ENCODE data around the gene DNASE2B.

DNASE2B gene, protein sequence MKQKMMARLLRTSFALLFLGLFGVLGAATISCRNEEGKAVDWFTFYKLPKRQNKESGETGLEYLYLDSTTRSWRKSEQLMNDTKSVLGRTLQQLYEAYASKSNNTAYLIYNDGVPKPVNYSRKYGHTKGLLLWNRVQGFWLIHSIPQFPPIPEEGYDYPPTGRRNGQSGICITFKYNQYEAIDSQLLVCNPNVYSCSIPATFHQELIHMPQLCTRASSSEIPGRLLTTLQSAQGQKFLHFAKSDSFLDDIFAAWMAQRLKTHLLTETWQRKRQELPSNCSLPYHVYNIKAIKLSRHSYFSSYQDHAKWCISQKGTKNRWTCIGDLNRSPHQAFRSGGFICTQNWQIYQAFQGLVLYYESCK

DNA sequence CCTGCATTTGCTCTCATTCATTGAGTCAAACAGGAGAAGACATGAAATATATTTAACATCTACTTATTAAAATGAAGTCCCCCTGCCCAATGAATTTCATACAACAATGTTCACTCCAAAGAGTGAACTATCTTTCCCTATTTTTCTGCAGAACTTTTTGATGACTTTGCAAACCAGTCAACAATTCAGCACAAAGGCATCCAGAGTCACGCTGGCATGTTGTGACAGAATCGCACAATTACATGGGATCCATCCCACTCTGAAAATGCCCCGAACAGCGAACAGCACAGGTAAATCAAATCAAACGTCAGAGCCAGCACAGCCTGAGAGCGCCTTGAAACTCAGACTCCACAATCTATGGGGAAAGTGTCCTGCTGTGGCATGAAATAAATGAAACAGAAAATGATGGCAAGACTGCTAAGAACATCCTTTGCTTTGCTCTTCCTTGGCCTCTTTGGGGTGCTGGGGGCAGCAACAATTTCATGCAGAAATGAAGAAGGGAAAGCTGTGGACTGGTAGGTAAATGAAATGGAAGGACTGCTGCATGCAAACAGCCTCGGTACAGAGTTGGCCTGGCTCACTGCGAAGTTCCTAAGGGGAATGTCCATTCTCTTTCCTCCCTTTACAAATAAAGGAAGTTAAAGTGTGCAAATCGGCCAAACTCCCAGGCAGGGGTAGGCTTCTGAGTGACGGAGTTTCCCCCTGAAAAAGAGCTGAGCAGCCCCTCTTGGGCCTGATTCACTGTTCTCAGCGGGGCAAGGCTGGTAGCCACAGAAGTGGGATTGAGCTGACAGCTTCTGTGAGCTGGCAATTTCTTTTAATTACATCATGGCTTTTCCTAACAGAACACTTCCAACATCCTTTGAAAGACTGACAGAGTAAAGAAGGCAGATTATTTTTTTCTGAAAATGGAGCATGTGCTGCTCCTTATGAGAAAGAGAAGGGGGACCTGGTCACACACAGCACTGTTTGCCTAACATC is at the start of gene DNASE2B:
Gene DNASE2B, plus strand, starts transcription at position 310 of the 981 bp plus-strand sequence. Its CDS starts 81 bp downstream, at position 391.
- no peak for DNase-seq

DNA sequence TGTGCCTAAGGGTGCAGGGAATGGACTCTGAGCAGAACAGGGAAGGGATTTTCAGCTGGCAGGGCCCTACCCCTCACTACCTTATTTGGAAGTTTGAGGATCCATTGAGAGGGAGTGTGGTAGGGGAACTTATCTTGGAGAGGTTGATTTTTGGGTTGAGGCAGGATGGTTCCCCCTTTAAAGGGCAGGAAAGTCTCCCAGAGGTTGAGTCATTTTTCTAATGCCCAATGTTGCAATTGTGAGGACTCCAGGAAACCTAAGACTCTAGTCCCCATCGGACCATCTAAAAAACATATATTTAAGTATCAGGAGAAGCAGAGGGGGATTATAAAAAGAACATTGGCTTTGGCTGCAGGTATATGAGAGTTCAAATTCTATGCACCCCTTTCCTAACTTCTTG is 49.5 kb upstream of the DNASE2B start:
- no peak for DNase-seq

DNA sequence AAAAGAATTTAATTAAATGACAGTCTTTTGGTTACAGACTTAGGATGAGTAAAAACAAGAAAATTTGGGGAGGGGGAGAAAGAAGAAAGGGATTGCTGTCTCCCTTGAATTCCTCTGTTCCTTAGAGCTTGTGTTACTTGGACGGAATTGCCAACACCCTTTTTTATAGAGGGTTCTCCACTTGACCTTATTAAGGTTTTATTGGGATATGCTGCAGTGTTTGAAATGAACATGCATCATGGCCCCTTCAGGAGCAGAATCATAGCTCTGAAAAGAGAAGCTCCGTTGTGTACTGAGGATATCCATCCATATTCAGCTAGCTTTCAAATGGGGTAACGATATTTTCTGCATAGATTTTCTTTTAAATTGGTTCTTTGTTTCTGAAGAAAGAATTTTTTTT is 48.2 kb upstream of the DNASE2B start:
- no peak for DNase-seq

DNA sequence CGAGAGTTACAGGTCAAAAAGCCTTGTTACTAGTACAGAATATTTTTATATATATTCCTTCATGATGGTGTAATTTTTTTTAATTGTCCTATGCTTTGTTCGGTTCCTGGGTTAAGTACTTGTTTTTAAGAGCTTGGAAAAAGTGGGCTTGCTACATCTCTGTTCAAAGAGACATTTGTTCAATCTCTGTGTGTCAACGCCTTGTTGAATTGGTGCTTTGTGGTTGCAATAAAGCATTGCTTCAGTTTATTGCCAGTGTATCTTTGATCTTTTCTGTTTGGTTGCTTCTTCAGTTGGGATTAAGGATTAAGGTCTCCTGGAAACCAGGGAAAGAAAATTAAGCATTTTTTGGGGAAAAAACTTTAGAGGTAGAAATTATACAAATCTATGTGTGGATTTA is 47.7 kb upstream of the DNASE2B start:
- DNase-seq, result no peak

DNA sequence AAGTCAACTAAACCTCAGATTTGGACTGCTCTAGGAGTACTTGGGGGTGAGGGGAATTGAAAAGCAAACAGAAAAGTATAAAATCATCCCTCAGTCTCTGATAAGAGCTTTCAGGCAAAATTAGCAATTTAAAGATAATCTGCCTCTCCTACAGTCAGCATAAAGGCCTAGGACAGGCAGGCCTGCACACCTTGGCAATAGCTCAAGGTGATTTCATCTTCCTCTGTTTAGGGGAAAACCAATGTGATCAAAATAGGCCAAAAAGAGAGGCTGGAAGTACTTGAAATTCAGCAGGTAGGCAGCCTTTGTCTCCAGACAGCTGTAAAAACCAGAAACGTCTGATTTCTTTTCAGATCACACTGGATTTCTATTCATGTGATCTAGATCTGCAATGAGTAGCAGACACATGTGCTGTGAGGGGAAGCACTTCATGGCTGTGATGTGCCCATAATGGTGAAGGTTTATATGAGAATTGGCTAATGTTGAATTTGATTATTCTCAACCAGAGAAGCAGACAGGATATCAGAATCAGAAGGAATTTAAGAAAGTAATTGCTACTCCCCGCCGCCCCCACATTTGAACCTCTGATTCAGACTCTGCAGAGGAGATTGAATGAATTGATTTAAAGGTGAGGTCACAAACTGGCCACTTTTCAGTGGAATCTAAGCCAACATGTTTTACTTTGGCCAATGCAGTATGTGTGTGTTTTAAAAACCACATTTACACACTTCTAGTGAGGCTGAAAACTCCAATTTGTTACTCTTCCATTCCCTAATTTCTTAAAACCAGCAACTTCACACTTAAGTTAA is 45.8 kb upstream of the DNASE2B start:
- no peak for DNase-seq

DNA sequence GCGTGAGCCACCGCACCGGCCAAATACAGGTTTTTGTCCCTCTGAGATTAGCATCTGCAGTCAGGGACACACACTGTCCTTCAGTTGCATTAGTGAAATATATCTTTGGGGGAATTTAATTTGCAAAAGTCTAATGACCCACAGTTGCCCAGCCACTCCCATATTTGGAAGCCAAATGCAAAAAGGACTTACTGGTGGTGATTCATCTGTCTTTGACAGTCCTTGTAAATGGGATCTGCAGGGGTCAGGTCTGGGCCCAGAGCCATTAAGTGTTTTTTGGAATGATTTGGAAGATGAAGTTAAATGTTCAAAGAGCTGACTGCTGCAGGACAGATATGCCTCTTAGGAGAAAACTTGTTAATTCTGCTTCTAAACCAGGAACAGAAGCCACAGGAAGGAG is 44.6 kb upstream of the DNASE2B start:
- DNase-seq, result no peak

DNA sequence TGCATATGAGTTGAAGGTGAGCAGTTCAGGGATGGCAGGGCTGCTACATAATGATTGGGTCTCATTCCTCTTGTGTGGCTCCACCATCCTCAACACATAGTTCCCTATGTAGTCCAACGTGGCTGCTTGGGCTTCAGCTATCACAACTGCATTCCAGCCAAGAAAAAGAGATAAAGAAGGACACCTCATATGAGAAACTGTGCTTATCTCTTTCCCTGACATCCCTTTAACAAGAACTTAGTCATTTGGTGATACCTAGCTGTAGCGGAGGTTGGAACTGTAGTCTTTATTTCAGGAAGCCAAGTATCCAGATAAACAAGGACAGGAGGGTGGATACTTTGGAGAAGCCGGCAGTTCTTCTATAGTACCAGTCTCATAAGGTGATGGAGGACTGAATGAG is 42.7 kb upstream of the DNASE2B start:
- DNase-seq, result no peak

DNA sequence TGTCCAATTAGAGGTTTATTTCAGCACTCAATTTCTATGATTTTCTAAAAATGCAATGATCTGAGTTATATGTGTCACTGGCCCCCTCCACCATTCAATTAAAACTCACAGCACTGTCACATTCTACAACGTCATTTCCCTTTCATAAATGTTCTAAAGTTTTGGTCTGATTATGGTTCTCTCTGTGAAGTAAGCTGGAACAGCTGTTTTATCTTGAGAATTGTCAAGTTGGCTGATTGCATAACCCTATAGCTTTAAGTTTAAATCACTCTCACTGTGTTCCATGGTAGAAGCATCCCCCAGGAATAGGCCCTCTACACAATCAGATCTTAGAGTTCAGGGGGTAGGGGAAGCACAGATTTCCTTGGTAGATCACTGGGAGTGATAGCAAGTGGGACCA is 41.4 kb upstream of the DNASE2B start:
- no peak for DNase-seq

DNA sequence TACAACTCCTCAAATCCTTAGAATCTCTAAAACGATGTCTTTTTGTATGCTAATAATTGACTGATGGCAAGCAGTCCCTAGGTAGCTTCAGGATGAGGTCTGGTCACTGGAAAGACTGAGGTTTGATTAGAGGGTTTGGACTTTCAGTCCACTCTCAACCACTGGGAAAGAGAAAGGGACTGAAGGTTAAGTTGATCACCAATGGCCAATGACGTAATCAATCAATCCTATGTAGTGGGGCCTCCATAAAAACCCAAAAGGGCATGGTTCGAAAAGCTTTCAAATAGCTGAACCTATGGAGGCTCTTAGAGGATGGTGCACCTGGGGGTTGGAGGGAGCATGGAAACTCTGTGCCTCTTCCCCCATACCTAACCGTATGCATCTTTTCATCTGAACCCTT is 39.6 kb upstream of the DNASE2B start:
- no peak for DNase-seq

DNA sequence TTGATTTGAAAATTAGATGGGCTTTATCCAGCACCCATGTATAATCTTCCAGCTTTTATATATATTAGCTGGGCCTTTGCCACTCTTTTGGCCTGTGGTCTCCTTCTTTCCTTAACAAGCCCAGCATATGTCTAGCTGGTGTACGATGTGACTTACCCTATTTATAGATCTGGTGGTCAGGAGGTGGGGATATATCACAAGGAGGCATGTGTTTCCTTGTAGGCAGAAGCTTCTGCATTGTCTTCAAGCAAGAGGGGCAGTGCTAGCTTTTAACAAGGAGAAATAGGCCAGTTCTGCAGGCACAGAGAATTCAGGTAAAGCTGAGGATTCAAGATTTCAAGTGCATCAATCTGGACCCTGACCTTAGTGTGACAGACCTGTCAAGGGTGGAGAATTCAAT is 38.0 kb upstream of the DNASE2B start:
- no peak for DNase-seq

DNA sequence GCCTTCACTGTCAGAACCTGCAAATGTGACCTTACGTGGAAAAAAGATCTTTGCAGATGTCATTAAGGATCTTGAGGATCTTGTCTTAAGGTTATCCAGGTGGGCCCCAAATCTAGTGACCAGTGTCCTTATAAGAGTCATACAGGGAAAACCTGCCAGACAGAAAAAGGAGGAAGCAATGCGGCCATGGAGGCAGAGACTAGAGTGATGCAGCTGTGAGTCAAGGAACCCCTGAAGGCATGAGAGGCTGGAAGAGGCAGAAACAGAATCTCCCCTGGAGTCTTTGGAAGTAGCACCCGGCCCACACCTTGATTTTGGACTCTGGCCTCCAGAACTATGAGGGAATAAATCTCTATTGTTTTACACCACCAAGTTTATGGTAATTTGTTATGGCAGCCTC is 36.5 kb upstream of the DNASE2B start:
- DNase-seq, result no peak

DNA sequence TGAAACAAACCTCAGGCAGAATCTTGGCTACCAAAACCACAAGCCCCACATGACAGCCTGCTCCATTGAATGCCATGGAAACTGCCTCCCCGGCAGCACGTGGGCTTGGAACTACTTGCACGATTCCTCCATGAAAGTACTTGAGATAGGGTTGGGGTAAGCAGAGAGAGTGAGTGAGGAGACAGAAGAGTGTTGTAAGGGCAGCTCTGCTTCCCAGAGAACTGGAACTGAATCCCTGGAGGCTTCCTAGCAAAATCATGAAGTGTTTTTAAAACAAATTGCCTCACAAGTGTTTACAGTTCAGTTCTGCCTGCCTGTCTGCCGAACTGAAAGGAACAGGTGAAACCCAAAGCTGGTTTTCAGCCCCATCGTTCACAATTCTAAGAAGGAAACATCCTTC is 35.3 kb upstream of the DNASE2B start:
- DNase-seq, result no peak

DNA sequence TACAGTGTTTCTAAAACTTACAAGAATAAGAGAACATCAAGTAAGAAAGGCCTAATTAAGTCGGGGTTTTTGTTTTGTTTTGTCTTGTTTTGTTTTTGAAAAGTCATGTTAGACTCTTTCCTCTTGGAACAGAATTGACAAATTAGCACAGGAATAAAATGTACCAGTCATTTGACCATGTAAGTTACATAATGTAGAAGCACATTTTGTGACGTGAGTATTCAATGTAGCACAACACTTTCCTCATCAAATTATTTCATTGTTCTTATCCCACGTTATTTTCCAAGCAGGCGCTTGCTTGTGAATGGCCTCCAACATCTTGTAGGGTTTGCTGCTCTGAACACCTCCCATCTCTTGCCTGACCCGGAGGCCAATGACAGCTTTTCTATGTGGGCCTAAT is 34.7 kb upstream of the DNASE2B start:
- no peak for DNase-seq

DNA sequence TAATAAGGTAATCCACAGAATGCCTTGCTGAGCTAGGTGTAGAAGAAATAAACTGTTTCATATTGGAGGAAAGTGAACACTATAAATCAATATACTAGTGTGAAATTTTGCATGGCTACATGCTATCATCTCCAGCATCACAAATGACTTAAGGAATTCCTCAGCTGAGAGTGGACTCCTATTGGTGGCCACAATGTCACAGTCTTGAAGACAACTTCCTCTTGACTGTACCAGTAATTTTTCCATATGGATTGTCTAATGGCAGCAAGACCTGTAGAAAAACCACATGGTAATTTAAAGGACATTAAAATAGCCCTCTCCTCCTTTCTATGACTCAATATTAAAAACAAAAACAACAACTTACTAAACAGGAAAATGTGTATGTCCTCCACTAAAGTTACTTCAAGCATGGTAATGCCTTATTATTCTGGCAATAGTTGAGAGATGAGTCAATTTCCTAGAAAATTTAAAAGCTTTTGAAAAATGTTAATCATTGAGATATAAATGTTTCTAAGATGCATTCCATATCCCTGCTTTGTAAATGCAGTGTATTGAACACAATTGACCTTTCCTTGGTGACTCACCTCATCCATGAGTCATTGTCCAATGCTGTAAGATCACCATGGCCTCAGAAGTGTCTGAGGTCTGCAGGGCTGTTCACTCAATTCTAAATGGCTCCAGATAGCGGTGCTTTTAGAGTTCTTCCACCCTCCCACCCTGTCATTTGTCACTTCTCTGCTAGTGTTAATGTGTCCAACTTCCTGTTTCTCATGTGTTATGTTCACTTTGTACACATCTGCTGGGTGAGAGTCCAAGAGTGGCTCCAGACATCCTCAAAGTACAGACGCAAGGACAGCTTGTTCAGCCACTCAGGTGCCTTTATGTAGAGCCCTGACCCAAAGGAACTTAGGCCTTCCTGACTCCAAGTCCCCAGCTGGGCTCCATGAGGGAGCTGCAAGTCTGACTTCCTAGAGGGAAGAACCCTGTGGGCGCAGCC is 32.8 kb upstream of the DNASE2B start:
- DNase-seq, result peak; percentile 3

DNA sequence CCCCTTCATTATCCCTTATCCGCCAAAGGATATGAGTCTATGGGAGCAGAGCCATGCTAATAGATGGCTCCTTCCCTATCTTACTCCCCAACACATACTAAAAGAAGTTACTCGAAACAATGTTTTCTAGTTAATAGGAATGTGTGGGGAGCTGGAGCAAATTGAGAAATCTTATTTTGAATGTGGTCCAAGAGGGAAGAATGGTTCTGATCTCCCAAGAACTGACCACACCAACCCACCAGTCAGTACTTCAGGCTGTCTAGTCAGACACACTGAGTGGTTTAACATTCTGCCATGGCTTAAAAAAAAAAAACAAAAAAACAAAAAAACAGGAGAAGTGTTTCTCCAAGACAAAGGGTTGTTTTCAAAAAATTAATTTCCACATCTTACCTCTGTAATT is 31.5 kb upstream of the DNASE2B start:
- DNase-seq, result no peak

DNA sequence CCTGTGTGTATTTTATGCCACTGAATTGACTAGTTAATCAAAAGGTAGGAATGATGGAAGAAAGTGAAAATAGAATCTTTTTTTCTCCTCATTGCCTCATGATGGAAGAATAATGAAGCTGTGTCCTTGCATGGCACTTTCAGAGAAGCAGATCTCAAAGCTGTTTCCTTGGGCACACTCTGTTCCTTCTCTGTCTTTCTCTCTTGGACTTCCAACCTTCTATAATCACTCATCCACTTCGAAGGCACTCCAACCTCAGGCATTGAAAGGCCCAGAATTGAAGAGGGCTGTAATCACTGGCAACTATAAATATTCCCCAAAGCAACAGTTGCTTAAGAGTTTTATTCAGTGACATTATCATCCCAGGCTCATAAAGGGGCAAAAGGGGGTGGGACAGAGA is 31.1 kb upstream of the DNASE2B start:
- DNase-seq, result no peak

DNA sequence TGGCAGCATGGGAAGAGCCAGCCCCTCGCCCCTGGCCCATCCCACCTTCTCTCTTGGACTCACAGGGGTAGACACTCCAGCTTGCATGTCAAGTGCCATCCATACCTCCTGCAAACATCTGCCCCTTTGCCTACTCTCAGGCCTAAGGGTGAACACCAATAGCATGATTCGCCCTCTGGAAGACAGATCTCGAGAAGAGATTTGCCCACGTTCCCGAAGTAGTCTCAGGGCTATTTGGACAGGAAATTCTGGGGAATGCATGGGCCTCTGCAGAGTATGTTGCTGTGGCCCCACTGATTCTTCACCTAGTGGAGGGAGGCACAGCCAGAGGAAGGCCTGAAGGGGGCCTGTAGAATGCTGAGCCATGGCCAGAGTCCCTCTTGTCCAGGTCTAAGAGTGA is 29.8 kb upstream of the DNASE2B start:
- no peak for DNase-seq

DNA sequence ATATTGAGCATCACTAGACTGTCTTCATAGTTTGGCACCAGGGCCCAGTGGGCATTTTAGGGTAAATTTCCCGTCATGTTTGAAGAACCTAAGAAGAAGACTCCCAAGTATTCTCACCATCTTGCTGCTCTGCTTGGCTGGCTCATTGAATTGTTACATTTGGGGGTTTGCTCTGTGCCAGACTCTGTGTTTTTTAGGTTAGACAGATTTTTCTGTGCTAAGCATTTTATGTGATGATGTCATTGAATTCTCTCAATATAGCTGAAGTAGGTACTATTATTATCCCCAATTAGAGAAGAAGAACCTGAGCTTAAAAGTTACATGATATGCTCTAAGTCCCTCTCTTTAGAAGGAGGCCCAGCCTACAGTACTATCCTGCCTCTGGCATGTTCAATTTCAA is 28.0 kb upstream of the DNASE2B start:
- DNase-seq, result no peak

DNA sequence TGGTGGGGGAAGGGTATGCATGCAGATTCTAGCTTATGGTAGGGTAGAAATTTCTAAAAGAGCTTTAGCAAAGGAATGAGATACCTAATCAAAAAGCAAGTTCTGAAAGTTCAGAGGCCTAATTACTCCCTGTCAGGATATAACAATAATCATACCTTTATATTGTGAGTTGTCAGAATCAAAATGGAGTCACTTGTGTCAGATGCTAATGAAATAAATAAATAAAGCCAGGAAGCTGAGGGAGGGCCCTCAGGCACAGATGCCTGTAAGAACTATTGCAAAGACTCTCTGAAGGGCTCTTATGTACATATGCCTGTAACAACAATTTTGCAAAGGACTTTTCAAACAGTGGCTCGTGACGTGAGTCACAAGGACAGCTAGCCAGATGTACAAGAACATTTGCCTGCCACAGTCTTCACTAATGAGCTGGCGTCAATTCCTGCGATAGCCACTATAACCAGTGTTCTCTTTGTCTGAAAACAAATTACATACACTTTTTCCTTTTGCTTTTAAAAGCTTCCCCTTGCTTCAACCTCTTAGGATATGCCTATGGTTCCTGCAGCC is 27.4 kb upstream of the DNASE2B start:
- DNase-seq, result no peak

DNA sequence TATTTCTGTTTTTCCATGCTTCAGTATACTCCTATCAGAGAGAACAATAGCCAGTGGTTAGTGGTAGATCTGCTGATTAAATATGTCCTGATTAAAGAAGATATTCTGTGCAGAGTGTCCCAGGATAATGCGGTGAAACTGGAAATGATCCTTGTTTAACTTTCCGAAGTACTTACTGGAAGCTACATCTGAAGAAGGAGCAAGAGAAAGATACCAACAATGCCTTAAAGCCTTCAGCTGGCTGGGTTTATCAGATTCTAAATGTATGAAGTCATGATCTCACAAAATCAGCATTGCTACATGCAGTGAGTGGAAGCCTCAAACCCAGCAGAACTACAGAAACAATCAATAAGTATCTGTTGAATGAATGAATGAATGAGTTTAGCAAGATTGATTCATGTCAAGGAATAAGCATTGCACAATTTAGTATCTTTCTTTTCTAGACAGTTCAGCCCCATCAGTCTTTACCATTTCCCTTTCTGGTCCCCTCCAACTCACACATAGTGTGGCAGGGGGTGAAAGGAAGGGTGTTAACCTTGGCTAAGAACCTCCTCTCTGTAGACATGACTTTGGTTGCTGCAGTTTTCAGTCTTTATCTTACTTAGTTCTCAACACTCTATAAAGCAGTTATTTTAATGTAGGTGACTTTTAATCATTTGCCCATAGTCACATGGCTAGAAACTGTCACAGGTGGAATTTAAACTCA is 24.7 kb upstream of the DNASE2B start:
- DNase-seq, result no peak
